ENCODE measurements around the gene SH2D6.
A peak's percentile ranks its signal among the peaks of the same experiment; 100 is the strongest.
"Not testable (repeated sequence)": the region's sequence is repeated elsewhere in the genome, so short reads cannot be mapped to it uniquely, and the experiment has no call there.

The SH2D6 gene
- total RNA-seq: 0 to 1.8 (median 0.04) reads per million in 17 experiments

DNA sequence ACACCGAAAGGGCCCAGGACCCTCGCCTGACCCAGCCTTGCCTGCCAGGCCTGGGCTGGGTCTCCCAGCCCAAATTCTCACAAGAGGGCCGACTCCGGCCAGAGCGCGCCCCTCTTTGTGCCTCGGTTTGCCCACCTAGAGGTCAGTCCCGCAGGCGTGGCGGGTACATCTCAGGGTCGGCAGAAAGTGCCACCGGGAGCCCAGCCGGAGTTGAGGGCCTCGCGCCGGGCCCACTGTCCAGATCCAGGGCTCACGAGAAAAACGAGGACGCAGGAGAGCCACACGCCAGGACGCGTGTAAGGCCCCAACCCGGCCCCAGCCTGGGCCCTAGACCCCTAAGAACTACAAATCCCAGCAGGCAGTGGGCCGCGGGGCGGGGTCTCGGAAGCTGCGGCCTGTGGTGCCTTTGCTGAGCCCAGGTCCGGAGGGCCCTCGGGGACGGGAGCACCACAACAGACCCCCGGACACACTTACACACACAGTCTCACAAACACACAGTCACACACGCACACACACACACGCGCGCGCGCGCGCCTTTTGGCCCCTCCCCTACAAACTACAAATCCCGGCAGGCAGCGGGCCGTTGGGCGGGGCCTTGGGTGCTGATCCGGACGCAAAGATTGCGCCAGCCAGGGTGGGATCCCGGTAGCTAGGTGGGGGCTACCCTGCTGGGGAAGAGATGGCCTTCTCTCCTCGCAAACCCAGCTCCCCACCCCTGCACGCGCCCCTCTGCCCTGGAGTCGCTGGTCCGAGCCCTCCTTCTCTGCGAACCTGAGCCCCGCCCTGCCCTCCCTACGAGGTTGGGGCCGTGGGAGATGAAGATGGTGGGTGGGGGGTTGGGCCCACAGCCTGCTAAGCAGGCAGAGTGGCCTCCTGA, at the start of gene SH2D6:
TSS of gene SH2D6 (plus strand) at position 583 of the 877 bp plus-strand sequence. CDS start 10,752 bp downstream, outside the sequence.
- DNase-seq: peak; percentile 83 to 93 (median 88)

DNA sequence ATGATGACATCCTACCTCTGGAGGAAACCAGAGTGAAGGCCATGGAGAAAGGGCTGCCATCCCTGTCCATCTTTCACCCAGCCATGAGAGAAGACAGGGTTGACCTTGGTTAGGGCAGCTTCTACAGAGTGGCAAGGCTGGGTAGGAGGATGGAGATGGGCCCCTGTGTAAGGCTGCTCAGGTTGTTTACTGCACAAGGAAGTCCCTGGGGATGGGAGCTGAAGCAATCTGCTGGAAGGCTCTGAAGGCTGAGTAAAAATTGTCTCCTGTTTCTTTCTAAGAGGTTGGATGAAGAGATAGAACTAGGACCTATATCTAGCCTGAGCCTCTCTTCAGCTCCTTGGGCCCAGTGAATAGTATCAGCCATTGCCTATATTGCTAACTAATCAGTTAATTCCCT, 49.6 kb upstream of the SH2D6 start:
- no peak for DNase-seq

DNA sequence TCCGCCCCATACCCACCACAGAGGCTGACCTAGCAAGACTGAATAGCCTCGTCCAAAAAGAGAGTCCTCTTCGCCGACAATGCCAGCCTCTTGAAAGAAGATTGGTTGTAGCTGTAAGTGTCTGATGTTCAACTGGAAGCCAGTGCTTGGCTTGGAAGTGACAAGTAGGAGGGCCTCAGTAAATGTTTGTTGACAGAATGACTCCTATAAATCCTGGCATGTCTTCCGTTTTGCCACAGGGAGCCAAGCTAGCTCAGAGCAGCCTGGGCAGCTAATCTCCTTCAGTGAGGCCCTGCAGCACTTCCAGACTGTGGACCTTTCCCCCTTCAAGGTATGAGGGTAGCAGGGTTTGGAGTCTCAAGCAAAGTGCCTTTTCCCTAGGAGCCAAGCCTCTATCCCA, 49.0 kb upstream of the SH2D6 start:
- no peak for DNase-seq

DNA sequence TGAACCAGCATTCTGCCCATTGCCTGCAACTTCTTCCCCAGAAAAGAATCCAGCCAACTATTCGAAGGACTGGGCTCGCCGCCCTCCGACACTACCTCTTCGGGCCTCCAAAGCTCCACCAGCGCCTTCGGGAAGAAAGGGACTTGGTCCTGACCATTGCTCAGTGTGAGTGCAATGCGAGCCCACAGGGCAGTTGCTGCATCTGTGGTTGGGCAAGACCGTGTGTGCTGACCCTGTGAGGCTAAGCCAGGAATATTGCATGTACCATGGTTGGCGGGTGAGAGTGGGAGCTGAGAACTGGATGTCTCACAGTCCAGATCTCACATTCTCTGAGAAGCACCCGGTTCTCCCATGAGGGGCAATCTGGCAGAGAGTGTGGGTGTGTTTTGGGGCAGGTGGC, 47.5 kb upstream of the SH2D6 start:
- peak in 1 of 4 experiments; percentile 9 for DNase-seq

DNA sequence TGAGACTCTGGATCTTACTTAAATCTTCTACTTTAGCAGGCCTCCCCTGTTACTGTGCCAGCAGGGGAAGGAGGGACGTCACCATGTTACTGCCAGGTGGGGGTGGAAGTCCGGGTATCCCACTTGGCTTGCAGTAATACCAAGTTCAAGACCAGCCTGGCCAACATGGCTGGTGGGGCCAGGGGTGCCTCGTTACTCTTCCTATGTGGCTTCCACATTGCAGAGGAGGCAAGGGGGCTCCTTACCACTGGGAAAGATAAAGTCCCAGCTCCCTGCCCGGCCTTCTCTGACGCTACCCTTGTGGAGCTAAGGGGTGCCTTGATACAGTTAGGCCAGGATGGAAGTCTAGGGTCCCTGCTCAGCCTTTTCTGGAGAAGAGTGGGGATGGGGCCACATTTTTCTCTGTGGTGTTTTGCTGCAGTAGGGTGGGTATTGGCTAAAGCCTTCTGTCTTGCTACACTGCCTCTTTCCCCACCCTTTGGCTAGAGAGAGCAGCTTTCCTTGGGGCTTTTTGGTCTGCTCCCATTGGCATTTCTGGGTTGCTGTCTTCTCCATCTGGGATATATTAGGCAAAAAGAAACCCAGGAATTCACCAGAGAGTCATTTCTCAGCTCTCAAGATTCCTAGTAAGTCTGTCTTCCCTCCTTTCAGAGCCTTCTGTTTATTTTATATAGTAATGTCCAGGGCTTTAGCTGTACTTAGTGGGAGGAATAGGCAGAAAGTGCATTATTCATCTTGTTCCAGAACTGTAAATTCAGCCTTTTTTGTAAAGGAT, 42.0 kb upstream of the SH2D6 start:
- no peak for DNase-seq

DNA sequence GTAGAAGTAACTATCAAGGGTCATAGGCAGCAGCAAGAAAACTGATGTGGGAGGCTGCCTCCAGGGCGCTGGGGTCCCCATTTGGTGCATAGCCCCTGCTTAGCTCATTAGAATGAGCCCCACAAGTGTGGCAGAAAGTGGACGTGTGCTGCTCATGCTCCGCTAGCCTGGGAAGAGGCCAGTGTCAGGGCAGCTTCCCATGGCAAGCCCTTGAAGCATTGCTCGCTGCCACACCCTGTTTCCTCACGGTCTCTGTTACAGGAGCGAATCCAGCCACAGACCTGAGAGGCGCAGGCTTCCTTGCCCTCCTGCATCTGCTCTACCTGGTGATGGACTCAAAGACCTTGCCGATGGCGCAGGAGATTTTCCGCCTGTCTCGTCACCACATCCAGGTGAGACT, 41.4 kb upstream of the SH2D6 start:
- DNase-seq: no peak

DNA sequence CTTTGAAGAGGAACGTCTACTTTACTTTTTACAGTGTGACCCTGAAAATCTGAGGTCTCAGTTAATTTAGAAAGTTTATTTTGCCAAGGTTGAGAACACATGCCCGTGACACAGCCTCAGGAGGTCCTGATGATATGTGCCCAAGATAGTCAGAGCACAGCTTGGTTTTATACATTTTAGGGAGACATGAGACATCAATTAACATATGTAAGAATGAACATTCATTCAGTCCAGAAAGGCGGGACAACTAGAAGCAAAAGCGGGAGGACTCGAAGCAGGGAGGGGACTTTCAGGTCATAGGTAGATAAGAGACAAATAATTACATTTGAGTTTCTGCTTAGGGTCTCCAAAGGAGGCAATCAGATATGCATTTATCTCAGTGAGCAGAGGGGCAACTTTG, 40.3 kb upstream of the SH2D6 start:
- no peak for DNase-seq

DNA sequence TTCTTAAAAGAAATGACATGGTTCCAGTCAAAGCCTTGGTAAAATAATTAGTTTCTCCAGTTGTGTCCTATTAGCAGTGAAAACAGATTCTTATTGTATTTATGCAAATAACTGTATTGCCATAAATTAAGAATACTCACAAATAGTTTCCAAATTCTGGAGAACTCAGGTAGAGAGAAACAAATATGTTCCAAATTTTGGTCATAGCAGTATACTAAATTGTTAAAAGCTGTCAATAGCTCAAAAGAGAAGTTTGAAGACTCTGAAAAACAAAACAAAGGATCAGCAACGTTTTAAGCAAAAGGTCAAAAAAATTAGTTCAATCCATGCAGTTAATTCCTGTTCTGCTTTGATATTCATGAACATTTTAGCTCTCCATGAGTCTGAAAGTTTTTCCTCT, 38.5 kb upstream of the SH2D6 start:
- DNase-seq: no peak

DNA sequence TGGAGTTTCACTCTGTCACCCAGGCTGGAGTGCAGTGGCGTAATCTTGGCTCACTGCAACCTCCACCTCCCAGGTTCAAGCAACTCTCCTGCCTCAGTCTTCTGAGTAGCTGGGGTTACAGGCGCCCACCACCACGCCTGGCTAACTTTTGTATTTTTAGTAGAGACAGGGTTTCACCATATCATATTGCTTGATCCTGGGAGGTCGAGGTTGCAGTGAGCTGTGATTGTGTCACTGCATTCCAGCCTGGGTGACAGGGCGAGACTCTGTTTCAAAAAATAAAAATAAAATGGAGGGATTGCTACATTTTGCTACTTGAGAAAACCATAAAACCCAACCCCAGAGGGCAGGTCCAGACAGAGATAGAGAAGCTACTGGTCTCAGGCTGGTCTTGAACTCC, 35.4 kb upstream of the SH2D6 start:
- not testable (repeated sequence) for DNase-seq

DNA sequence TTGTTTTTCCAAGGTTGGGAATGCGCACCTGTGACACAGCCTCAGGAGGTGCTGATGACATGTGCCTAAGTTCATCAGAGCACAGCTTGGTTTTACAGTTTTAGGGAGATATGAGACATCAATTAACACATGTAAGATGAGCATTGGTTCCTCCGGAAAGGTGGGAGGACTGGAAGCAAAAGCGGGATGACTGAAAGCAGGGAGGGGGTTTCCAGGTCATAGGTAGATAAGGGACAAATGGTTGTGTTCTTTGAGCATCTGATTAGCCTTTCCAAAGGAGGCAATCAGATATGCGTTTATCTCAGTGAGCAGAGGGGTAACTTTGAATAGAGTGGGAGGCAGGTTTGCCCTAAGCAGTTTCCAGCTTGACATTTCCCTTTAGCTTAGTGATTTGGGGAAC, 34.7 kb upstream of the SH2D6 start:
- DNase-seq: no peak

DNA sequence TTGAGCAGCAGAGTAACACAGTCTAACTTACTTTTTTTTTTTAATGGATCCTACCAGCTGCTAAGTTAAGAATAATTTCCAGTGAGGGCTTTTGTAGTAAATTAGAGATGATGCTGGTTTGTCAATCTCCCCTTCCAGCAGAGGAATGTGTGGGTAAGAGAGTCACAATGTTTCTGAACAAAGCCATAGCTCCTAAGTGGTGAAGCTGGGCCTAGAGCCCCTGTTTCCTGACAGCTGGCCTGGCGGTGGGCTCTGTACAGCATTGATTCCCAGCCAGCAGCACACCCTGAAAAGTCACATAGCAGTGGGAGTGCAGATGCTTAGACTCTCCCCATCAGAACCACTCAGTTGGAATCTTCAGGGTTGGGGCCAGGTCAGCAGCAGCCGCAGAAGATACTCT, 32.8 kb upstream of the SH2D6 start:
- no peak for DNase-seq

DNA sequence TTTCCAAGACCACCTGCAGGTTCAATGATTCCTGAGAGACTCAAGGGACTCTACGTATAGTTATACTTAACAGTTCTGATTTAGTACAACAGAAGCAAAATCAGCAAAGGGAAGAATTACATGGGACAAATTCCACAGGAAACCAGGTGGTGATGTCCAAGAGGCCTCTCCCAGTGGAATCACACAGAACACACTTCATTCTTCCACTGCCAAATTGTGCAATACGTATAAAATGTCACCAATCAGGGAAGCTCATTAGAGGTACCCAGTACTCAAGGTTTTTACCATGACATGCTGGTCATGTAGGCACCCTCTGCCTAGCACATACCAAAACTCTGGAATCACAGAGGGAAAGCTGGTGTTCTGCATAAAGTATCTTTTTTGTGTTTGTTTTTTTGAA, 30.8 kb upstream of the SH2D6 start:
- no peak for DNase-seq

DNA sequence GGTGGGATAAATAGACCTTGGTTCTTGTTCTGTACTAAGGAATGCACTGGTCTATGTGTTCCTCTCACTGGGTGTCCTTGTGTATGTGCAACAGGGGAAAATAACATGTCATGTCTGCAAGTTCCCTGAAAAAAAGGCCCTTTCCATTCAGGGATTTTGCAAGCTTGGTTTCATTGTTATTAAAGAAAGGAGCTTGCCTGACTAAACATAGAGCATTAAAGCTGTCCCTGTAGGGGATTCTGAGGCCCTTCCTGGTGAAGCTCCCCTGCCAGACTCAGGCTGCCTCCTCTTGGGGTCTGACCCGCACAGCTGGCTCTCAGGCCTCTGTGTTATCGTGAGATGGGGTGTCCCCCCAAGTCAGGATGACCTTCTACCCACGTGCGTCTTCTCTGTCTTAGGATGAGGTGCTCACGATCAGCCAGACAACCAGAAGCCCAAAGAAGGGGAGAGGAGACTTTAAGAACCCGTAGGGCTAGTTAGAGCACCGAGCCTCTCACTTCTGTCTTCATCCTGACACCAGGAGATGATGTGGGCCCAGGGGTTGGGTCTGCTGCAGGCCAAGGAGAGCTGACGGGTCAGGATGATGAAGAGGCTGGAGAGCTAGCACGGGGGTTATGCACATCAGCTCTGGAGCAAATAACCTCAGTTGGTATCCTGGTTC, 29.5 kb upstream of the SH2D6 start:
- no peak for DNase-seq

DNA sequence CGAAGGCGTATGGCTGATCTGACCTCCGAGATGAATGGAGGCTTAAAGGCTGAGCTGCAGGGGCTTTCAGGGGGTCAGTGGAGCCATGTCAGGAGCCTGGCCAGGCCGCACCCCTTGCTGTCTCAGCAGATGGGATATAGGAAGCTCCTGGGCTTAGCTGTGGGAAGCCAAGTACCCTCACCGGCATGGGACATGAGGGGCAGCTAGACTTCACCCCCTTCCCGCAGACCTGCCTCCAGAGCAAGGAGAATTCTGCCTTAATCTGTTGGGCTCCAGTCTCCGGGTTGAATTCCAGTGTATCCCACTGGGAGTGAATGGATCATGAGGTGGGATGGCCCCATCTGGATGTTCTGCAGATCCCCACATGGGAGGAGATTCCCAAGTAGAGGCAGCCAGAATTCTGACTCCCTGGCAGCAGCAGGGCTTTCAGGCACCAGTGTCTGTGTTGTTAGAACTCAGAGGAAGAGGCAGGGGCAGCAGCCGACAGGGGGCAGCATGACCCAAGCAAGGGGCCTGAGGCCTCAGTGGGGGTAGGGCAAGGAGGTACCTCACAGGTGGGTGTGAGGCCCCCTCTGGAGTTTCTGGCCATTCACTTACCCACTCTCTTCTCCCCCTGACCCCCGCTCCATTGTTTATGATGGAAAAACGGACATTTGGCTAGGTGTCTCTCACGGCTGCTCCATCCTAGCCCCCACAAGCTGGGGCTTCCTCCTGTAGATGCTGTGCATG, 27.4 kb upstream of the SH2D6 start:
- DNase-seq: peak; percentile 57 to 80 (median 67)

DNA sequence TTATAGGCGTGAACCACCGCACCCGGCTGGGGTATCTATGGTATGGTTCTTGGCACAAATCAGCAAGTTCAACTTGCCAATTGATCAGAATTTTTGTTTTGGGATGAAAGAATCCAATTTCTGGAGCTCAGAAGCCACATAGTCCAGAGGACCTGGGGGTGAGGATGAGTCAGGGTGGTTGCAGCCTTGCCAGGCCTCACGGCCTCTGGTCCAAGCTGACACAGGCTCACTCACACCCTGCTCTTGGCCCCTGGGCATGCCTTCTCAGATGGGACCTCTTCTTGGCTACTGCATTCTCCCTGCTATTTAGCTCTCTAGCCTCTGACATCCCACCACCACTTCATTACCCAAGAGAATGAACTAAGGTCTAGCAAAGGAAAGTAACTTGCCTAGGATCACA, 24.7 kb upstream of the SH2D6 start:
- DNase-seq: no peak

DNA sequence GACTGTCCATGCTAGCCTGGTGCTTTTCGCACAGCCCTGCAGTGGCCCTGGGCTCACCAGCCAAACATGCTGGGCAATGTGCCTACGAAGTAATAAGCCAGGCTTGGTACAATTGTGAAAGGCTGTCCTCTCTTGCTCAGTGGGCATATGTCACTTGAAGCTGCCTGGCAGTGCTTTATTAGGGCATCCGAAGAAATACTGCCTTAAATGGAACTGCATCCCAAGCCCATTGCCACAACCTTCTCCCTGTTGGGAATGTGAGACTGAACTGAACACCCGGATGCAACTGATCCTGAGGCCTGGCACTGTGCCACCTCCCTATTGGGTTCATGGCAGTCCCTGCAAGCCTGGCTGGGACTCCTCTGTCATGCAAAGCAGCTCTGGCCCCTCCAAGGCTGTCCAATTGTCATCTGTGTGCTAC, 24.2 kb upstream of the SH2D6 start:
- DNase-seq: no peak

DNA sequence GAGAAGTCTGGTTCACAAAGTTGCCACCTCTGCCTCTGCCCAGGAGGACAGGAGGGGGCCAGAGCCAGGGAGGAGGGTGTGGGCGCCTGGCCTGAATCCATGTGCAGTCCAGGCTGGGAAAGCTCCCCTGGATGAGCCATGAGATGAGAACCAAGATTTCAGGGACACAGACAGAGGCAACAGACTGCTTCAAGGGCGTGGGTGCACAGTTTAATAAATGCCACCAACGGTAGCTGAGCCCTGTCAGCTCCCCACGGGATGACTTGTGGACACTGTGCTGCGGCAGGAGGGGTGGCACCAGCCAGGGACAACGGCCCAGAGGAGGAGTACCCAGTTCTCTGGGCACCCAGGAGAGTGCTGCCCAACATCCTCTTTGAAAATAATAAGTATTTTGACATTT, 23.5 kb upstream of the SH2D6 start:
- no peak for DNase-seq

DNA sequence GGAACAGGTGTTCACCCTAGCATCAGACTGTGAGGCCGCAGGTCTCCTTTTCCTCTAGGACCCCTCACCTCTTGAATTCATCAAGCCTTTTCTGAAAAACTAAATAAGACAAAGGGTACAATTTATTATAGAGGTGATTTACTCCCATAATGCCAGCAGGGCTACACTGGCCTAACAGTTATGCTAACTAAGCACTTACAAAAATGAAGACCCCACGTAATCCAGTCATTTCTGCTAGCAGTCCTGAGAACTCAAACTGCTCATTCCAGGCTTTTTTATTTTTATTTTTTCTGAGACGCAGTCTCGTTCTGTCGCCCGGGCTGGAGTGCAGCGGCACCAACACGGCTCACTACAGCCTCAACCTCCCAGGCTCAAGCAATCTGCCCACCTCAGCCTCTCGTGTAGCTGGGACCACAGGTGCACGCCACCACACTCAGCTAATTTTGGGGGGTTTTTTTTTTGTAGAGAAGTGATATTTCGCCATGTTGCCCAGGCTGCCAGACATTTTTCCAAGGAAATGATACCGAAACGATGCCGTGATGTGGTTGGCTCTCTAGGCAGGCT, 22.5 kb upstream of the SH2D6 start:
- DNase-seq: no peak

DNA sequence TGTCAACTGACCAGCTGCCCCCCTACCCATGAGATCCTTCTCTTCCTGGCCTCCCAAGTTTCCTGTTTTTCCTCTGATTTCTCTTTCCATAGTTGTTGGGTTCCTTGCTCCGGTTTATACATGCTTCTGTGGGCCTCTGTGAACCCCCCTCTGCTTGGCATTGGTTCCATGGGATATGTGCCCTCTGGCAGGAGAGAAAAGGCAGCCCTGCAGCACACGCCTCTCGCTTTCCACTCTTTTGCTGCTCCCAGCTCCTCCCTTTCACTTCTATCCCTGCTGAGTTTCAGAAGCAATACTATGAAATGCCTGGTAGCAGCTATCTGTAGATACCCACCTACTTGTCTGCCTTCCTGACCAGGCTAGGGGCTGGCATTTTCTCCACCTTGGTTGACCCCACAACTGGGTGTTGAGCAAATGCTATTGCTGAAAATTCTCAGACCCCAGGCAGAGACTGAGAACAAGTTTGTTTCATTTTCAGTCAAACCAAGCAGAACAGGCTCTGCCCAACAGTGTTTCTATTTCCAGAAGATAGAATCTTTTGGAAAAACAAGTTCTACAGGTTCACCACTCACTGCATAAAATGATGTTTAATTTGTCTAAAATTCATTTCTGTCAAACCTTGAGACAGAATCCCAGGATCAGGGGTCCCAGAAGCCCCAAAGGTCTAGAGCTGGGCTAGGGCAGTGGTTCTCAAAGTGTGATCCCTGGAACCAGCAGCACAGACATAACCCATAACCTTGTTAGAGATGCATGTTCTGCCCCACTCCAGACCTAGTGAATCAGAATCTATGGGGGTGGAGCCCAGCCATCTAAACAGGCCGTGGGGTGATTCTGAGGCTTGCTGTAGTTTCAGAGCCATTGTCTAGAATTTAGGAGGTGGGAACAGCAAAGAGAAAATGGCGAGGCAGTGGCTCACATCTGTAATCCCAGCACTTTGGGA, 21.7 kb upstream of the SH2D6 start:
- no peak for DNase-seq

DNA sequence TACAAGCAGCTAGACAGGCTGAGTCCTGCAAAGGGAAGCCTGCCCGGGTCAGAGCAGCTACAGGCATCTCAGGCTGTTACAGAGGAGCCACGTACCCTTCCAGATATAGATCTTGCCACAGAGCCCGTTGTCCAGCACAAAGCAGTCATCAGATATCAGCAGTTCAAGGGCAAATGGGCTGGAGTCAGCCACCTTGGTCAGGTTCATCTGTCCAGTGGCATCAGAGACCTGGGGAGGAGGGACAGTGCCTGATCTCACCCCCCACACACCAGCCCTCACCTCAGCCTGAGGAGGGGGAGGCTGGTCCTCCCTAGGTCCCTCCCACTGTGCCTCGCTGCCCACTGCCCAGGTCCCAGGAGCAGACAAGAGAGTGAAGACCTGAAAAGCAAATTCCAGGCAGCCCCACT, 20.6 kb upstream of the SH2D6 start:
- DNase-seq: no peak
